ENCODE measurements around the gene SCO2. TPM values are rescaled to one million over a fixed set of nuclear protein-coding genes. Genes with fewer than 3 reads are reported as not detected.

SCO2 gene
- total and polyA plus RNA-seq, 2 experiments from 2014 or later: 10.5 TPM; not detected in 1

DNA sequence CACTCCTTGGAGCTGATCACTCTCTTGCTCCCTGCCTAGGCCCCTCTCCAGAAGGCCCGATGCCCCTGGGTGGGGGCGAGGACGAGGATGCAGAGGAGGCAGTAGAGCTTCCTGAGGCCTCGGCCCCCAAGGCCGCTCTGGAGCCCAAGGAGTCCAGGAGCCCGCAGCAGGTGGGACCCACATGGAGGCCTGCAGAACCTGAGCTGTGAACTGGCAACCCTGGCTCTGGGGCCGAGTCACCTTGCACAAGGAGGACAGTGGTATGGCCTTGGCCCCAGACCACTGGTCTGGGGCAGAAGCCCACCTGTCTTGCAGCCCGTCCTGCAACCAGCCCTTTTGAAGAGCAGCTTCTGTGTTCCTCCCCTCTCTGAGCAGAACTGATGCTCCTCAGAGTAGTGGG, 6.2 kb downstream of the SCO2 start:
- H3K9me3 ChIP-seq (ENCODE audit: low read depth): no peaks in the 10 kb centered on the region
- peaks cover 23% of the 10 kb centered on the region for H3K36me3 ChIP-seq
- TF ChIP-seq, protein P1, sequence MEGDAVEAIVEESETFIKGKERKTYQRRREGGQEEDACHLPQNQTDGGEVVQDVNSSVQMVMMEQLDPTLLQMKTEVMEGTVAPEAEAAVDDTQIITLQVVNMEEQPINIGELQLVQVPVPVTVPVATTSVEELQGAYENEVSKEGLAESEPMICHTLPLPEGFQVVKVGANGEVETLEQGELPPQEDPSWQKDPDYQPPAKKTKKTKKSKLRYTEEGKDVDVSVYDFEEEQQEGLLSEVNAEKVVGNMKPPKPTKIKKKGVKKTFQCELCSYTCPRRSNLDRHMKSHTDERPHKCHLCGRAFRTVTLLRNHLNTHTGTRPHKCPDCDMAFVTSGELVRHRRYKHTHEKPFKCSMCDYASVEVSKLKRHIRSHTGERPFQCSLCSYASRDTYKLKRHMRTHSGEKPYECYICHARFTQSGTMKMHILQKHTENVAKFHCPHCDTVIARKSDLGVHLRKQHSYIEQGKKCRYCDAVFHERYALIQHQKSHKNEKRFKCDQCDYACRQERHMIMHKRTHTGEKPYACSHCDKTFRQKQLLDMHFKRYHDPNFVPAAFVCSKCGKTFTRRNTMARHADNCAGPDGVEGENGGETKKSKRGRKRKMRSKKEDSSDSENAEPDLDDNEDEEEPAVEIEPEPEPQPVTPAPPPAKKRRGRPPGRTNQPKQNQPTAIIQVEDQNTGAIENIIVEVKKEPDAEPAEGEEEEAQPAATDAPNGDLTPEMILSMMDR (IDR thresholded peaks at IDR 0.05; ENCODE audit: low read depth, low read length): no peak
- H3K4me3 ChIP-seq: no peak overlapping the region
- no peak for DNase-seq (ENCODE audit: low read depth in 1 of 2, low spot score in 1 of 2)
- H3K27ac ChIP-seq: no peak overlapping the region
- H3K4me1 ChIP-seq (ENCODE audit: low read depth): peaks cover 2% of the 10 kb centered on the region
- no peaks in the 10 kb centered on the region for H3K27me3 ChIP-seq

DNA sequence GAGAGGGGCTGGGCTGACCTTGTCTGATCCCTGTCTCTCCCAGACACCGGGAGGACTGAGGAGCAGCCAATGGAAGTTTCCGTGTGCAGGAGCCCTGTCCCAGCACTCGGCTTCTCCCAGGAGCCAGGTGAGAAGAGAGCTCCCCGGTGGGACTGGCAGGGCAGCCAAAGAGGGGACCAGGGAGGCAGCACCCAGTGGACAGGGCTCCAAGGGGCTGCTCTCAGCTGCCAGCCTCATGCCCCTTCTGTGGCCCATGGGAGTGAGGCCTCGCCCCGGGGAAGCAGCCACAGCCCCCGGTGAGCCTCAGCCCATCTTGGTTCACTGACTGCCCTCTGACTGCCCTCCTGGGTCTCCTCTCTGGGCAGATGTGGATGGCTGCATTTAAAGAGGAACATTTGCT, 6.8 kb downstream of the SCO2 start:
- Histone ChIP-seq H3K36me3 (peaks cover 23% of the 10 kb centered on the region), H3K4me1 (ENCODE audit: low read depth) (no peaks in the 10 kb centered on the region), H3K9me3 (ENCODE audit: low read depth) (no peaks in the 10 kb centered on the region), H3K4me3 (no peak overlapping the region), H3K27me3 (no peaks in the 10 kb centered on the region), H3K27ac (no peak overlapping the region)
- TF ChIP-seq, protein P1 (IDR thresholded peaks at IDR 0.05; ENCODE audit: low read depth, low read length): no peak
- DNase-seq (ENCODE audit: low read depth in 1 of 2, low spot score in 1 of 2): no peak

DNA sequence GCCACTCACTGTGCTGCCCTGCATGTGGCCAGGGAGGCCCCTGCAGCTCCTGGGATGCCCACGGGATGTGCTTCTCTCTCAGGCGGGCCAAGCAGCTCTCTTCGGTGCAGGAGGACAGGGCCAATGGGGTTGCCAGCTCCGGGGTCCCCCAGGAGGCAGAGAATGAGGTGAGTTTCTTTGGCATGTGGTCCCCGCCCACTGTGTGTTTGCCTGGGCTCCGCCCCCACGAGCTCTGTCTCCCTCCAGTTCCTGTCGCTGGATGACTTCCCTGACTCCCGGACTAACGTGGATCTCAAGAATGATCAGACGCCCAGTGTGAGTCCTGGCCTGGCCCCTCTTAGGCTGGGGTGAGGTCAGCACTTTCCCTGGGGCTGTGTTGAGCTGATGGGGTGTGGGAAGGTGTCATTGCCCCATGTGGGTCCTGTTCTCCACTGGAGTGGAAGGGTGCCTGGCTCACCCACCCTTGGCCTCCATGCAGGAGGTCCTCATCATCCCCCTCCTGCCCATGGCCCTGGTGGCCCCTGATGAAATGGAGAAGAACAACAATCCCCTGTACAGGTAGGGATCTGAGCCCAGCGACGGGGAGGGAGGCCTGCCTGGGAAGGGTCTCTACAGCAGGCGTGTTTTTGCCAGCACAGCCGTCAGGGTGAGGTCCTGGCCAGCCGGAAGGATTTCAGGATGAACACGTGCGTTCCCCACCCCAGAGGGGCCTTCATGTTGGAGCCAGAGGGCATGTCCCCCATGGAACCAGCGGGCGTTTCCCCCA, 7.7 kb downstream of the SCO2 start:
- no peak for DNase-seq (ENCODE audit: low read depth in 1 of 2, low spot score in 1 of 2)
- Histone ChIP-seq H3K27me3 (no peaks in the 10 kb centered on the region), H3K9me3 (ENCODE audit: low read depth) (no peaks in the 10 kb centered on the region), H3K4me1 (ENCODE audit: low read depth) (no peaks in the 10 kb centered on the region), H3K27ac (no peak overlapping the region), H3K4me3 (no peak overlapping the region), H3K36me3 (peaks cover 19% of the 10 kb centered on the region)
- TF ChIP-seq, protein P1 (IDR thresholded peaks at IDR 0.05; ENCODE audit: low read depth, low read length): no peak

DNA sequence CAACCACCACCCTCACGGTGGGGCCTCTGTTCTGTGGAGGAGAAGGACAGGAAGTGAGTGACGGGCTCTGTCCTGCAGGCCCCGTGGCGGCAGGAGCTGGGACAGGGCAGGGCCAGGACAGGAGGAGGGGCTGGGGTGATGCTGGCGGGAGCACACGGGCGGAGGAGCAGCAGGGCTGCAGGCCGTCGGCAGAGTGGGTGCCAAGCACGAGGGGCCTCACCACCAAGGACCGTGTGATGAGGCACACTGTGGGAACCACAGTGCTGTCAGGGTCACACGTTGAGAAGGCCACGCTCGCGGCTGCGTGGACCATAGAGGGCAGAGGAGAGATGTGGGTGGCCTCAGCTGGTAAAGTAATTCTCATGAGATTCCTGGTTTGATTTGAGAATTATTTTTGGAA, 8.5 kb downstream of the SCO2 start:
- no peak for DNase-seq (ENCODE audit: low read depth in 1 of 2, low spot score in 1 of 2)
- H3K36me3 ChIP-seq: peaks cover 14% of the 10 kb centered on the region
- TF ChIP-seq, protein P1 (IDR thresholded peaks at IDR 0.05; ENCODE audit: low read depth, low read length): no peak

DNA sequence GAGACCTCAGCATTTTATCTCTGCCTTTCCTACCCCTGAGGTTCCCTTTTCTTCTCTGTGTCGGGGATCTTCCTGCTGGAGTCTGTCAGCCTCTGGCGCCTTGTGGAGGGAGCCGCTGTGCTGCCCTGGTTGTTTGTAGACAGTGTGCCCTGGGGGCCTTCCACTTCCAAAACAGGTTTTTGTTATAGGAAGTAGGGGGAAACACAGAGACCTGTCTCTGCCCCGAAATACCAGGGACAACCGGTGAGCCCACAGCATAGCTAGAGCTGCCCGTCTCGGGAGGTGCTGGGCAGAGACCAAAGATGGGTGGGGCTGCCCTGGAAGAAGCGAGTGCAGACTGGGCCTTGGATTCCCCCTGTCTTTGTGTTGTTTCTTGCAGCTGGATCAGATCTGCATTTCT, 9.3 kb downstream of the SCO2 start:
- TF ChIP-seq, protein P1 (IDR thresholded peaks at IDR 0.05; ENCODE audit: low read depth, low read length): no peak
- H3K9me3 ChIP-seq (ENCODE audit: low read depth): no peaks in the 10 kb centered on the region
- peaks cover 14% of the 10 kb centered on the region for H3K36me3 ChIP-seq
- H3K27me3 ChIP-seq: no peaks in the 10 kb centered on the region
- no peak for DNase-seq (ENCODE audit: low read depth in 1 of 2, low spot score in 1 of 2)
- no peak overlapping the region for H3K4me3 ChIP-seq
- H3K27ac ChIP-seq: no peak overlapping the region
- H3K4me1 ChIP-seq (ENCODE audit: low read depth): no peaks in the 10 kb centered on the region

More for the DNA sequence above, 8.5 kb downstream of the SCO2 start:
- Histone ChIP-seq H3K27me3 (no peaks in the 10 kb centered on the region), H3K4me3 (no peak overlapping the region), H3K9me3 (ENCODE audit: low read depth) (no peaks in the 10 kb centered on the region), H3K4me1 (ENCODE audit: low read depth) (no peaks in the 10 kb centered on the region), H3K27ac (no peak overlapping the region)
